MM.1S (cell line): ENCODE data around the gene SERPINB1.

Experiments used
- DNase-seq: peaks from one replicate; pipeline ENCODE4 v3.0.0-alpha.2; 2015
- H2AFZ ChIP-seq: fragments of 300-600 bp; sonication (generic); 2 replicates; pipeline ENCODE4 v1.6.0; 2016; ENCODE audit warnings: antibody characterized with exemption, low read length
- H3F3A ChIP-seq: fragments of 300-600 bp; sonication (generic); 2 replicates; pipeline ENCODE4 v1.6.1; 2016; ENCODE audit warnings: mild to moderate bottlenecking, antibody characterized with exemption, low read length, moderate library complexity, mixed read lengths; ENCODE audit not compliant: insufficient read depth
- H3K27ac ChIP-seq: fragments of 300-600 bp; sonication (generic); 2 replicates; pipeline ENCODE4 v1.5.1; 2016; ENCODE audit warnings: mild to moderate bottlenecking, low read length
- H3K27me3 ChIP-seq: fragments of 300-600 bp; sonication (generic); replicated peaks from 2 replicates; pipeline ENCODE4 v1.6.0; 2016; ENCODE audit warnings: low read length; ENCODE audit not compliant: insufficient read depth
- H3K36me3 ChIP-seq: fragments of 300-600 bp; sonication (generic); replicated peaks from 2 replicates; pipeline ENCODE4 v1.6.1; 2016; ENCODE audit warnings: mild to moderate bottlenecking, low read length, mixed read lengths; ENCODE audit not compliant: insufficient read depth
- H3K4me1 ChIP-seq: fragments of 300-600 bp; sonication (generic); 2 replicates; pipeline ENCODE4 v1.6.1; 2016; ENCODE audit warnings: low read length, mixed read lengths
- H3K4me2 ChIP-seq: fragments of 300-600 bp; sonication (generic); 2 replicates; pipeline ENCODE4 v1.6.0; 2016; ENCODE audit warnings: low read depth, low read length
- H3K4me3 ChIP-seq: fragments of 300-600 bp; sonication (generic); 2 replicates; pipeline ENCODE4 v1.5.1; 2016; ENCODE audit warnings: low read length, mixed read lengths
- H3K79me2 ChIP-seq: fragments of 300-600 bp; sonication (generic); 2 replicates; pipeline ENCODE4 v1.6.1; 2016; ENCODE audit warnings: mixed run types, low read length, mixed read lengths
- H3K9ac ChIP-seq: fragments of 300-600 bp; sonication (generic); 2 replicates; pipeline ENCODE4 v1.6.1; 2016; ENCODE audit warnings: low read length, mixed read lengths
- H3K9me2 ChIP-seq: fragments of 300-600 bp; sonication (generic); replicated peaks from 2 replicates; pipeline ENCODE4 v1.6.1; 2016; ENCODE audit warnings: mild to moderate bottlenecking, low read length, mixed read lengths; ENCODE audit not compliant: insufficient read depth
- H3K9me3 ChIP-seq: fragments of 300-600 bp; sonication (generic); replicated peaks from 2 replicates; pipeline ENCODE4 v1.6.1; 2016; ENCODE audit warnings: mild to moderate bottlenecking, low read length, mixed read lengths; ENCODE audit not compliant: insufficient read depth
- H4K20me1 ChIP-seq: fragments of 300-600 bp; sonication (generic); 2 replicates; pipeline ENCODE4 v1.6.1; 2016; ENCODE audit warnings: mild to moderate bottlenecking, low read length, moderate library complexity, mixed read lengths; ENCODE audit not compliant: insufficient read depth
- CTCF ChIP-seq: fragments of 300-600 bp; sonication (generic); IDR thresholded peaks from 2 replicates; pipeline ENCODE4 v1.5.1; 2016; ENCODE audit warnings: antibody characterized with exemption, low read length, mixed read lengths
- EZH2 ChIP-seq: fragments of 300-600 bp; sonication (generic); optimal IDR thresholded peaks from 2 replicates; pipeline ENCODE3; 2017; ENCODE audit warnings: low read depth, mild to moderate bottlenecking, antibody characterized with exemption, low read length, mixed read lengths
- EZH2phosphoT487 ChIP-seq: fragments of 300-600 bp; sonication (generic); IDR thresholded peaks from 2 replicates; pipeline ENCODE4 v1.6.1; 2018; ENCODE audit warnings: antibody characterized with exemption, low read length

SERPINB1 gene

GRCh38 chr6:2783188-2783963 is 58.3 kb downstream of the SERPINB1 start:
- H2AFZ ChIP-seq: no peak overlapping the region
- no peaks in the 10 kb centered on the region for H3K9me2 ChIP-seq
- no peak overlapping the region for H3K27ac ChIP-seq
- no peaks in the 10 kb centered on the region for H3K27me3 ChIP-seq
- H3K4me2 ChIP-seq: no peak overlapping the region
- H3K4me1 ChIP-seq: no peaks in the 10 kb centered on the region
- H4K20me1 ChIP-seq: no peaks in the 10 kb centered on the region
- DNase-seq: no peak
- TF ChIP-seq EZH2phosphoT487 (no peak), EZH2 (no peak), CTCF (no peak)
- no peaks in the 10 kb centered on the region for H3K9me3 ChIP-seq
- peaks cover 25% of the 10 kb centered on the region for H3K79me2 ChIP-seq
- no peak overlapping the region for H3K9ac ChIP-seq
- H3K4me3 ChIP-seq: no peak overlapping the region
- no peaks in the 10 kb centered on the region for H3F3A ChIP-seq
- H3K36me3 ChIP-seq: no peaks in the 10 kb centered on the region

- Histone ChIP-seq H3K4me1 (no peaks in the 10 kb centered on the region), H3K27ac (no peak overlapping the region), H3F3A (no peaks in the 10 kb centered on the region), H3K4me2 (no peak overlapping the region), H3K4me3 (no peak overlapping the region), H3K9me3 (no peaks in the 10 kb centered on the region), H4K20me1 (no peaks in the 10 kb centered on the region), H3K9ac (no peak overlapping the region), H3K79me2 (peaks cover 31% of the 10 kb centered on the region), H2AFZ (no peak overlapping the region), H3K27me3 (no peaks in the 10 kb centered on the region), H3K36me3 (no peaks in the 10 kb centered on the region), H3K9me2 (no peaks in the 10 kb centered on the region)
- DNase-seq: no peak
- TF ChIP-seq EZH2: no peak
- no peak for TF ChIP-seq EZH2phosphoT487
- no peak for TF ChIP-seq CTCF
These were observed 58.9 kb downstream of the SERPINB1 start for GRCh38 chr6:2782825-2783187.

- Histone ChIP-seq H3K4me2 (no peak overlapping the region), H3K4me1 (no peaks in the 10 kb centered on the region), H3K79me2 (peaks cover 36% of the 10 kb centered on the region), H3K36me3 (no peaks in the 10 kb centered on the region), H3F3A (no peaks in the 10 kb centered on the region), H2AFZ (no peak overlapping the region), H3K27me3 (no peaks in the 10 kb centered on the region), H3K9ac (no peak overlapping the region), H3K9me3 (no peaks in the 10 kb centered on the region), H4K20me1 (no peaks in the 10 kb centered on the region), H3K9me2 (no peaks in the 10 kb centered on the region), H3K27ac (no peak overlapping the region), H3K4me3 (no peak overlapping the region)
- no peak for DNase-seq
- no peak for TF ChIP-seq EZH2
- TF ChIP-seq EZH2phosphoT487: no peak
- no peak for TF ChIP-seq CTCF
These were observed 59.3 kb downstream of the SERPINB1 start for GRCh38 chr6:2782356-2782708.
